Fibroblast of the aortic adventitia (primary cell): ENCODE results near the gene LCE6A. TPM values are rescaled to one million over a fixed set of nuclear protein-coding genes. Genes with fewer than 3 reads are reported as not detected.

Experiments
- DNase-seq: peaks from one replicate; pipeline ENCODE4 v3.0.0-alpha.2; 2010; ENCODE audit warnings: low read depth
- H3K4me3 ChIP-seq: 2 replicates; pipeline ENCODE4 v1.5.1; 2011; ENCODE audit warnings: low read depth, mild to moderate bottlenecking, control low read depth, low read length, moderate library complexity
- CTCF ChIP-seq: IDR thresholded peaks from 2 replicates; pipeline ENCODE4 v1.5.1; 2011; ENCODE audit warnings: mild to moderate bottlenecking, low read length, control low read depth, inconsistent platforms; ENCODE audit not compliant: insufficient read depth
- total RNA-seq: library from RNA; depleted of rRNA; stranded (reverse); fragments of >200 nt; gene quantifications from 2 replicates; pipeline ENCODE4 v1.2.3, GENCODE V29; 2012; ENCODE audit warnings: low replicate concordance

Gene LCE6A
- total RNA-seq, 1 donor: not detected

GRCh38 chr1:152817309-152817708, 25.3 kb upstream of the LCE6A start:
- H3K4me3 ChIP-seq: no peak overlapping the region
- TF ChIP-seq CTCF: no peak
- no peak for DNase-seq

- no peak for TF ChIP-seq CTCF
- H3K4me3 ChIP-seq: no peak overlapping the region
- DNase-seq: no peak
Measured at GRCh38 chr1:152823294-152823693, 19.4 kb upstream of the LCE6A start.

- TF ChIP-seq CTCF: no peak
- H3K4me3 ChIP-seq: no peak overlapping the region
- no peak for DNase-seq
Measured at GRCh38 chr1:152824964-152825363, 17.7 kb upstream of the LCE6A start.

- no peak for DNase-seq
- no peak within 1 kb of the TSS for H3K4me3 ChIP-seq
- no peak for TF ChIP-seq CTCF
Measured at GRCh38 chr1:152827173-152827572, 15.5 kb upstream of the LCE6A start, which contains the start of gene LCE1A. LCE1A (plus strand) TSS chr1:152827473; CDS start chr1:152827473, 0 bp downstream.

- no peak overlapping the region for H3K4me3 ChIP-seq
- no peak for TF ChIP-seq CTCF
- no peak for DNase-seq
Measured at GRCh38 chr1:152836870-152837269, 5.8 kb upstream of the LCE6A start.

- DNase-seq: no peak
- H3K4me3 ChIP-seq: no peak overlapping the region
- TF ChIP-seq CTCF: no peak
Measured at GRCh38 chr1:152855661-152856060, 13.0 kb downstream of the LCE6A start.

DNA sequence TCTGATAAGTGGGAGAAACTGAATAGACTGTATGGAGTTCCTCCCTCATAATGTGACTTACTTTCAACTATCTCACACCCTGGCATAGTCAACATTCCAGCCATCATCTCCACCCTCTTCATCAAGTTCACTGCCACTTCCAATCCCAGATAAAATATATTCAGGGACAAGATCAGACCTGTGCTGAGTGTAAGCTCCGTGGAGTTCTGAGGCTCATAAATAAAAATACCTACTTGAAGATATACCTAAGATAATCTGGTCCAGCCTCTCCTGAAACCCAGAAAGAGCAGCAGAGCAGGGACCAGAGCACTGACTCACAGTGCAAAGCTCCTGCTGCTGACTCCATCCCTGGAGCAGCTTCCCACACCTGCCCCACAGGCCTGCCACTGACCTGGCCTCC, 15.4 kb downstream of the LCE6A start:
- H3K4me3 ChIP-seq: no peak overlapping the region
- DNase-seq: no peak
- no peak for TF ChIP-seq CTCF
